MCF 10A (cell line): ENCODE measurements around the gene DACH1. TPM values are rescaled to one million over a fixed set of nuclear protein-coding genes. Genes with fewer than 3 reads are reported as not detected.

Experiments used
- BruUV-seq: library from RNA; stranded (reverse); fragments of 400-500 nt; replicated peaks from 2 replicates; lab custom pipeline; 2021; lab: Mats Ljungman, UMichigan
- CTCF ChIA-PET: fragments of 300-600 bp; sonication (Branson Sonifier 250); formaldehyde crosslinking; extraction: SDS; loops from one replicate; lab custom pipeline; 2021; ENCODE audit warnings: antibody characterized with exemption, inconsistent platforms; lab: Yijun Ruan, JAX
- POLR2A ChIA-PET: fragments of 300-600, 350-650 bp; sonication (Branson Sonifier 250); formaldehyde crosslinking; extraction: SDS; loops from one replicate; lab custom pipeline; 2020; ENCODE audit warnings: antibody characterized with exemption, inconsistent platforms; lab: Yijun Ruan, JAX
- DNase-seq: peaks from one replicate; pipeline ENCODE4 v3.0.0-alpha.2; 2018; ENCODE audit not compliant: unreplicated experiment
- H3K27ac Mint-ChIP-seq: one replicate; pipeline ENCODE4 v1.8.0; 2022; ENCODE audit warnings: mild to moderate bottlenecking, low read depth, mixed read lengths; ENCODE audit not compliant: unreplicated experiment
- H3K27me3 Mint-ChIP-seq: one replicate; pipeline ENCODE4 v1.8.0; 2022; ENCODE audit warnings: mixed read lengths; ENCODE audit not compliant: insufficient read depth, unreplicated experiment
- H3K36me3 Mint-ChIP-seq: one replicate; pipeline ENCODE4 v1.8.0; 2022; ENCODE audit warnings: mild to moderate bottlenecking, moderate library complexity, mixed read lengths; ENCODE audit not compliant: insufficient read depth, unreplicated experiment
- H3K4me1 Mint-ChIP-seq: one replicate; pipeline ENCODE4 v1.8.0; 2022; ENCODE audit warnings: mixed read lengths; ENCODE audit not compliant: insufficient read depth, unreplicated experiment
- H3K4me3 Mint-ChIP-seq: one replicate; pipeline ENCODE4 v1.8.0; 2022; ENCODE audit warnings: mild to moderate bottlenecking, moderate library complexity, mixed read lengths; ENCODE audit not compliant: unreplicated experiment
- H3K9me3 Mint-ChIP-seq: one replicate; pipeline ENCODE4 v1.8.0; 2022; ENCODE audit warnings: mixed read lengths; ENCODE audit not compliant: unreplicated experiment
- intact Hi-C: fragments of 100-400 bp; cut with micrococcal nuclease; formaldehyde crosslinking; loops from 2 replicates; pipeline ENCODE4 v1.14.1; 2022
- total RNA-seq: library from RNA; stranded (reverse); gene quantifications from 2 replicates; pipeline ENCODE4 v1.2.3, GENCODE V29; 2022
- TF ChIP-seq, protein P1 (sequence below): fragments of 200-600 bp; IDR thresholded peaks from one replicate; pipeline ENCODE4 v1.8.0; 2022; ENCODE audit warnings: antibody characterized with exemption, mild to moderate bottlenecking; ENCODE audit not compliant: unreplicated experiment

The DACH1 gene
- total RNA-seq, 1 experiment from 2014 or later: not detected

DNA sequence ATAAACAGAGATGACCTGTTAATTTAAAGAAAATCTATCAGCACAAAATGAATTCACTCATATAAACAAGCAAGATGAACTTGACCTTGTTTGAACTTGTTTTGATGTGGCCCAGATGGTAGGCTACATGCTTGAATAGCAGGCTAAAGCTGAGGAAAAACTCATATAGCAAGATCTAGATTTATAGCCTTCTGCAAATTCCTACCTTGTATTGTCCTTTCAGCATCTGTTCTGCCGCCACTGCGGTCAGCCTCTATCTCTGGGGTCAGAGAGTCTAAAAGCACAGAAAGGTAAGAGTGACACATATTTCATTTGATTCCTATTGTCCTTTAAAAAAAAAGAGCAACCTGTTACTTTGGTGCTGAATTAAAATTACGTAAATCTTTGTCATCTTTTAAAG, 392.1 kb downstream of the DACH1 start:
- Mint-ChIP-seq H3K36me3 (no peaks in the 10 kb centered on the region), H3K27ac (no peak overlapping the region), H3K27me3 (peaks cover 59% of the 10 kb centered on the region), H3K4me3 (no peak overlapping the region), H3K4me1 (no peaks in the 10 kb centered on the region), H3K9me3 (no peaks in the 10 kb centered on the region)
- DNase-seq: no peak
- intact Hi-C loops: loop anchor here (5.0 to 10.0 kb wide), 4 partner anchors 150 to 850 kb away; no protein-coding TSS in a partner anchor
- no TSS peak for BruUV-seq
- ChIA-PET CTCF (interaction anchor here (0.6 kb wide), 1 partner anchor 157 kb away, joined by 3 read pairs; no protein-coding TSS in a partner anchor), POLR2A (no interaction called here)
- TF ChIP-seq, protein P1, sequence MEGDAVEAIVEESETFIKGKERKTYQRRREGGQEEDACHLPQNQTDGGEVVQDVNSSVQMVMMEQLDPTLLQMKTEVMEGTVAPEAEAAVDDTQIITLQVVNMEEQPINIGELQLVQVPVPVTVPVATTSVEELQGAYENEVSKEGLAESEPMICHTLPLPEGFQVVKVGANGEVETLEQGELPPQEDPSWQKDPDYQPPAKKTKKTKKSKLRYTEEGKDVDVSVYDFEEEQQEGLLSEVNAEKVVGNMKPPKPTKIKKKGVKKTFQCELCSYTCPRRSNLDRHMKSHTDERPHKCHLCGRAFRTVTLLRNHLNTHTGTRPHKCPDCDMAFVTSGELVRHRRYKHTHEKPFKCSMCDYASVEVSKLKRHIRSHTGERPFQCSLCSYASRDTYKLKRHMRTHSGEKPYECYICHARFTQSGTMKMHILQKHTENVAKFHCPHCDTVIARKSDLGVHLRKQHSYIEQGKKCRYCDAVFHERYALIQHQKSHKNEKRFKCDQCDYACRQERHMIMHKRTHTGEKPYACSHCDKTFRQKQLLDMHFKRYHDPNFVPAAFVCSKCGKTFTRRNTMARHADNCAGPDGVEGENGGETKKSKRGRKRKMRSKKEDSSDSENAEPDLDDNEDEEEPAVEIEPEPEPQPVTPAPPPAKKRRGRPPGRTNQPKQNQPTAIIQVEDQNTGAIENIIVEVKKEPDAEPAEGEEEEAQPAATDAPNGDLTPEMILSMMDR: no peak

DNA sequence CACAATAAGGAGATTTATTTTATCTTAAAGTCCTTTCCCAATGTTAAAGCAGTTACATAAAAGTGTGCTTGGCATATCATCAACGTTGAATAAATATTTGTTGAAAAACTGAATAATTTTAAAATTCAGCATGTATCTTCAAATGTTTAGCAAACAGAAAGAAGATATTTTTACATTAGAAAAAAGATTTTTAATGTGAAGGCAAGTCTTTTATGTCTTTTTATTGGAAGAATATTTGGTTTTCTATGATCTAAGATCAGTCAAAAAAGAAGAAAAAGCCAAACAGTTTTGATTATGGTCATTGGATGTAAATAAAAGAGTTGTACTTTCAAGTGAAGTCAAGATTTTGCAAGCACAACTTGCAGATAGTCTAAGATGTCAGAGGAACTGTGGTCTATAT, 397.4 kb downstream of the DACH1 start:
- Mint-ChIP-seq H3K4me3 (no peak overlapping the region), H3K27ac (no peak overlapping the region), H3K36me3 (no peaks in the 10 kb centered on the region), H3K27me3 (peaks cover 68% of the 10 kb centered on the region), H3K9me3 (no peaks in the 10 kb centered on the region), H3K4me1 (no peaks in the 10 kb centered on the region)
- DNase-seq: no peak
- intact Hi-C loops: loop anchor here (10.0 kb wide), 2 partner anchors 145 to 845 kb away; no protein-coding TSS in a partner anchor
- ChIA-PET CTCF (no interaction called here), POLR2A (no interaction called here)
- BruUV-seq: no TSS peak
- TF ChIP-seq, protein P1: no peak

- peaks cover 71% of the 10 kb centered on the region for H3K27me3 Mint-ChIP-seq
- ChIA-PET CTCF (no interaction called here), POLR2A (no interaction called here)
- H3K4me1 Mint-ChIP-seq: no peaks in the 10 kb centered on the region
- no peak overlapping the region for H3K27ac Mint-ChIP-seq
- H3K4me3 Mint-ChIP-seq: no peak overlapping the region
- no TSS peak for BruUV-seq
- intact Hi-C loops: no loop called here
- TF ChIP-seq, protein P1: no peak
- no peaks in the 10 kb centered on the region for H3K9me3 Mint-ChIP-seq
- DNase-seq: no peak
- H3K36me3 Mint-ChIP-seq: no peaks in the 10 kb centered on the region
Observed at GRCh38 chr13:71464686-71465085, 402.3 kb downstream of the DACH1 start.

DNA sequence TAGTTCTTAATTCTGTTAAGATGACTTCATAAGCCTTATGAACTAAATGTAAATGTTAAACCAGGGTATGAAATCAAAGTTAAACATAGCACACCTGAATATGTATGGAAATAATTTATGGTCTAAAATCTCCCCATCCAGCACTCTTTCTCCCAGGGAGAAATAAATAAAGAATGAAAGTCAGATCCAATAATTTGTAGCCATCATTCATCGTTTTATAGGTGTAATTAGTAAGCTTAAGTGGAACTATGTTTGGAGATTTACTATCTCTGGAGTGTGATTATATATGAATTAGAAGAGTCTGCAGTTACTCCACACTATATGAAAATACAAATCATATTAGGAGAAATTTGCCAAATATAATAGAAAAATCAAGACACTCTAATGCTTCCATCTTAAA, 405.1 kb downstream of the DACH1 start:
- BruUV-seq: no TSS peak
- CTCF ChIA-PET: interaction anchor here (0.6 kb wide), 1 partner anchor 291 kb away, joined by 3 read pairs; no protein-coding TSS in a partner anchor
- no peaks in the 10 kb centered on the region for H3K4me1 Mint-ChIP-seq

More for the DNA sequence above, 405.1 kb downstream of the DACH1 start:
- DNase-seq: no peak
- Mint-ChIP-seq H3K27me3 (peaks cover 75% of the 10 kb centered on the region), H3K4me3 (no peak overlapping the region), H3K27ac (no peak overlapping the region), H3K9me3 (no peaks in the 10 kb centered on the region), H3K36me3 (no peaks in the 10 kb centered on the region)
- POLR2A ChIA-PET: no interaction called here
- TF ChIP-seq, protein P1: no peak
- intact Hi-C loops: no loop called here
